Mesothelial cell of epicardium (in vitro differentiated cells): Measurements from ENCODE around the gene LURAP1L. TPM values are rescaled to one million over a fixed set of nuclear protein-coding genes. Genes with fewer than 3 reads are reported as not detected.

Experiments
- DNase-seq, 2 experiments: peaks; one replicate each; pipeline ENCODE4 v3.0.0; 2021; ENCODE audit warnings: low spot score in 2 of 2; ENCODE audit not compliant: unreplicated experiment in 2 of 2
- H3K27ac Mint-ChIP-seq: 2 replicates; pipeline ENCODE4 v1.8.0; 2021; ENCODE audit warnings: mixed read lengths
- H3K27me3 Mint-ChIP-seq: 2 replicates; pipeline ENCODE4 v1.8.0; 2021; ENCODE audit warnings: low read depth, mixed read lengths
- H3K36me3 Mint-ChIP-seq: 2 replicates; pipeline ENCODE4 v1.8.0; 2021; ENCODE audit warnings: mixed read lengths
- H3K4me1 Mint-ChIP-seq: 2 replicates; pipeline ENCODE4 v1.8.0; 2021; ENCODE audit warnings: mixed read lengths
- H3K4me3 Mint-ChIP-seq: 2 replicates; pipeline ENCODE4 v1.8.0; 2021; ENCODE audit warnings: mild to moderate bottlenecking, moderate library complexity, mixed read lengths
- H3K9me3 Mint-ChIP-seq: 2 replicates; pipeline ENCODE4 v1.8.0; 2021; ENCODE audit warnings: mixed read lengths
- total RNA-seq: library from RNA; stranded (reverse); gene quantifications from 3 replicates; pipeline ENCODE4 v1.2.1, GENCODE V29; 2021
- TF ChIP-seq, protein P1 (sequence below): fragments of 200-600 bp; sonication (generic); IDR thresholded peaks from one replicate; pipeline ENCODE4 v1.5.0; 2021; ENCODE audit warnings: antibody characterized with exemption; ENCODE audit not compliant: unreplicated experiment

Gene LURAP1L
- total RNA-seq, 1 donor from 2014 or later = 31.2 TPM

GRCh38 chr9:12784461-12785259, 9.8 kb downstream of the LURAP1L start:
- TF ChIP-seq, protein P1, sequence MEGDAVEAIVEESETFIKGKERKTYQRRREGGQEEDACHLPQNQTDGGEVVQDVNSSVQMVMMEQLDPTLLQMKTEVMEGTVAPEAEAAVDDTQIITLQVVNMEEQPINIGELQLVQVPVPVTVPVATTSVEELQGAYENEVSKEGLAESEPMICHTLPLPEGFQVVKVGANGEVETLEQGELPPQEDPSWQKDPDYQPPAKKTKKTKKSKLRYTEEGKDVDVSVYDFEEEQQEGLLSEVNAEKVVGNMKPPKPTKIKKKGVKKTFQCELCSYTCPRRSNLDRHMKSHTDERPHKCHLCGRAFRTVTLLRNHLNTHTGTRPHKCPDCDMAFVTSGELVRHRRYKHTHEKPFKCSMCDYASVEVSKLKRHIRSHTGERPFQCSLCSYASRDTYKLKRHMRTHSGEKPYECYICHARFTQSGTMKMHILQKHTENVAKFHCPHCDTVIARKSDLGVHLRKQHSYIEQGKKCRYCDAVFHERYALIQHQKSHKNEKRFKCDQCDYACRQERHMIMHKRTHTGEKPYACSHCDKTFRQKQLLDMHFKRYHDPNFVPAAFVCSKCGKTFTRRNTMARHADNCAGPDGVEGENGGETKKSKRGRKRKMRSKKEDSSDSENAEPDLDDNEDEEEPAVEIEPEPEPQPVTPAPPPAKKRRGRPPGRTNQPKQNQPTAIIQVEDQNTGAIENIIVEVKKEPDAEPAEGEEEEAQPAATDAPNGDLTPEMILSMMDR = no peak
- H3K4me3 Mint-ChIP-seq = no peak overlapping the region
- H3K9me3 Mint-ChIP-seq = peaks cover 30% of the 10 kb centered on the region
- peaks cover 45% of the 10 kb centered on the region for H3K36me3 Mint-ChIP-seq
- no peak for DNase-seq
- peaks cover 29% of the 10 kb centered on the region for H3K4me1 Mint-ChIP-seq
- no peaks in the 10 kb centered on the region for H3K27me3 Mint-ChIP-seq
- H3K27ac Mint-ChIP-seq = peak overlapping the region; percentile 95

DNA sequence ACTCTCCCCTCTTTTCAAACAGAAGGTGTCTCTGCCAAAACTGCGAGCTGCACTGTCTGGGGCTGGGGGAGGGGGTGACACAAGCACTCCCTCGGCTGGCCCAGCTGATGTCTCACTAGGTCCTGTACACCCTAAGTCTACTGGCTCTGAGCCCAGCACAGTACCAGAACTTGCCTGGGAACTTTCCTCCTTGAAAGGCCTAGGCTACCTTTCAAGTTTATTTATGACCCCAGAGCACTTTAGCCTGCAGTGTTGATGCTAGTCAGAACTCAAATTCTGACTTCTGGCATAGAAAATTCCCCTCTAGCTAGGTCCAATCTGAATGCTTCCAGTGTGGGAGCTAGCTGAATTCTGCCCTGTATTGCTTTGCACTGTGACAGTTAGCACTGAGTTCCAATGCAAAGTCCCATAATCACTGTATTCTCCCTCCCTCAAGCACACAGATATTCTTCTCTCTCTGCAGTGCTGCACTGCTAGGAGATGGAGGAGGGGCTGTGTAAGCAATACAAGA, 10.5 kb downstream of the LURAP1L start:
- no peak for DNase-seq
- H3K27me3 Mint-ChIP-seq = no peaks in the 10 kb centered on the region
- H3K9me3 Mint-ChIP-seq = peaks cover 30% of the 10 kb centered on the region
- H3K27ac Mint-ChIP-seq = peak overlapping the region; percentile 95
- H3K4me3 Mint-ChIP-seq = no peak overlapping the region
- H3K36me3 Mint-ChIP-seq = peaks cover 38% of the 10 kb centered on the region
- H3K4me1 Mint-ChIP-seq = peaks cover 26% of the 10 kb centered on the region
- TF ChIP-seq, protein P1 = no peak

DNA sequence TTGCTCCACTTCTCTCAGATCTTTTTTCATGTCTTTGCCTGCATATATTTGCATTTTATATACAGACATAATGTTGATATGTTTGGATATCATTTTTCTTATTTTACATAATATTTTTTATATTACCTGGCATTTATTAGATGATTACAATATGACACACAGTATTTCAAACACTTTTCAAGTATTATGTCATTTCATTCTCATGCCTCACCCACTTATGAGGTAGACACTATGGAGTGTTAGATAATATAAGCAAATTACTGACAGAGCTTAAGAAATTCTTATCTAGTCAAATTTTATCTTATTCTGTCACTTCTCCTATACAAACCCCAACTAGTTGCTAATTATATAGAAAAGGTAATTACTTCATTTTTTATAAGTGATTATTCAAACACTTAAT, 11.1 kb downstream of the LURAP1L start:
- TF ChIP-seq, protein P1 = no peak
- peaks cover 38% of the 10 kb centered on the region for H3K36me3 Mint-ChIP-seq
- no peaks in the 10 kb centered on the region for H3K27me3 Mint-ChIP-seq
- H3K4me3 Mint-ChIP-seq = no peak overlapping the region
- peaks cover 30% of the 10 kb centered on the region for H3K9me3 Mint-ChIP-seq
- no peak for DNase-seq
- peaks cover 33% of the 10 kb centered on the region for H3K4me1 Mint-ChIP-seq
- peak overlapping the region; percentile 95 for H3K27ac Mint-ChIP-seq

DNA sequence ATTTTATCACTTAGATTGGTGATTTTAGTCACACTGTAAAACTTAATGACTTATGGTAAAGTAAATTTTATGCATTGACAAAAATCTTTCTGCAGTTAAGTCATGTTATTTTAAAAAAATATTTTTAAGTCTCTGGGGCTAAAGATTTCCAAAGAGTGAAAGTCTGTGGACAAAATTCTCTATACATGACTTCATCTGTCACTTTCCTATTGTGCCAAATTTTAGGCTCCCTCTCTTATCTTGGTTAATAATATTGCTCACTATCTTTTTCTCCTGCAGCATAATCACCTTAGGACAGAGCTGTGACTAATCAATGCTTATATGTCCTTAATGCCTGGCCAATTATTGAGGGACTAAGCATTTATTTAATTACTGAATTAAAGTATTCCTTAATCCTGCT, 15.2 kb downstream of the LURAP1L start:
- no peaks in the 10 kb centered on the region for H3K9me3 Mint-ChIP-seq
- peaks cover 54% of the 10 kb centered on the region for H3K4me1 Mint-ChIP-seq
- peak overlapping the region; percentile 64 for H3K27ac Mint-ChIP-seq
- H3K27me3 Mint-ChIP-seq = no peaks in the 10 kb centered on the region
- H3K4me3 Mint-ChIP-seq = no peak overlapping the region
- no peak for DNase-seq
- TF ChIP-seq, protein P1 = no peak
- peaks cover 3% of the 10 kb centered on the region for H3K36me3 Mint-ChIP-seq

DNA sequence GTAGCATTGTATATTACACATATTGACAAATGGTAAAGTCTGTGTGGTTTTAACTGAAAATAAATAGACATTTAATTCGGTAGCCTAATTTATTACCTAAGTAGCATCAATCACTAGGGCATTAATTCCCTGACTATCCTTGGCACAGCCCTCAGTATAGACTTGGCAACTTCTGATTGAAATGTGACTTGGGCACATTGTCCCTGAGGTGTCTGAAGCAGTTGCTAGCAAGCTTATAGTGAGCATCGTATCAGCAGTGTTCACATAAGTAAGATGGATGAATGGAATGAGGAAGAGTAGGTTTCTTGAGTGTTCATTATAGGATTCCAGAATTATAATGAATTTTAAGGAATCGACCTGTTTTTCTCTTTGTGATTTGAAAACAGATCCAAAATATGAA, 16.1 kb downstream of the LURAP1L start:
- TF ChIP-seq, protein P1 = no peak
- Mint-ChIP-seq H3K27ac (peak overlapping the region; percentile 49), H3K9me3 (no peaks in the 10 kb centered on the region), H3K36me3 (no peaks in the 10 kb centered on the region), H3K4me1 (peaks cover 48% of the 10 kb centered on the region), H3K4me3 (no peak overlapping the region), H3K27me3 (no peaks in the 10 kb centered on the region)
- no peak for DNase-seq
